Lower lobe of right lung (tissue), 2 donors: ENCODE measurements around the gene VPS26C. TPM values are rescaled to one million over a fixed set of nuclear protein-coding genes. Genes with fewer than 3 reads are reported as not detected.

Experiments used
- ATAC-seq, 2 donors: fragments of 200-7000 bp; cut with Tn5 transposase; one replicate each; pipeline ENCODE4 v1.9.1; 2020 to 2022; ENCODE audit warnings: mild to moderate bottlenecking in 2 of 2, moderate library complexity in 2 of 2
- DNase-seq: peaks from one replicate; pipeline ENCODE4 v3.0.0-alpha.2; 2020
- H3K27ac ChIP-seq: fragments of 200-600 bp; one replicate; pipeline ENCODE4 v1.8.0; 2022
- H3K27me3 ChIP-seq: fragments of 200-600 bp; one replicate; pipeline ENCODE4 v1.8.0; 2022; ENCODE audit warnings: low read depth
- H3K36me3 ChIP-seq: fragments of 200-600 bp; one replicate; pipeline ENCODE4 v1.8.0; 2022; ENCODE audit warnings: mild to moderate bottlenecking
- H3K4me1 ChIP-seq: fragments of 200-600 bp; one replicate; pipeline ENCODE4 v1.8.0; 2022
- H3K4me3 ChIP-seq: fragments of 200-600 bp; one replicate; pipeline ENCODE4 v1.8.0; 2022; ENCODE audit warnings: mild to moderate bottlenecking
- H3K9me3 ChIP-seq: fragments of 200-600 bp; one replicate; pipeline ENCODE4 v1.8.0; 2022
- CTCF ChIP-seq: fragments of 200-600 bp; IDR thresholded peaks from one replicate; pipeline ENCODE4 v1.8.0; 2022; ENCODE audit warnings: antibody characterized with exemption, mild to moderate bottlenecking
- intact Hi-C: fragments of 100-400 bp; cut with DNase I; formaldehyde crosslinking; loops from one replicate; pipeline ENCODE4 v1.11.0; 2022
- total RNA-seq: library from RNA; stranded (reverse); fragmentation: NEBNext Ultra II Directional; extraction: Animal tissue kit (Norgen Biotek cat#: 25700); gene quantifications from one replicate; pipeline ENCODE4 v1.2.1, GENCODE V29; 2021
- donor health status: DM: no; HTN: yes; CAD: no; lungs with severe emphysema.

Gene VPS26C
- total RNA-seq, 1 donor from 2014 or later: 62.2 TPM

GRCh38 chr21:37263827-37264600 lies 3.1 kb downstream of the VPS26C start:
- H3K36me3 ChIP-seq: no peaks in the 10 kb centered on the region
- intact Hi-C loops: no loop called here
- ATAC-seq: no peak
- no peak for DNase-seq
- no peak overlapping the region for H3K27ac ChIP-seq
- H3K27me3 ChIP-seq: no peaks in the 10 kb centered on the region
- TF ChIP-seq CTCF: no peak
- H3K4me1 ChIP-seq: peaks cover 38% of the 10 kb centered on the region
- H3K4me3 ChIP-seq: no peak overlapping the region
- H3K9me3 ChIP-seq: no peaks in the 10 kb centered on the region

GRCh38 chr21:37259426-37259825 lies 7.7 kb downstream of the VPS26C start:
- Histone ChIP-seq H3K4me1 (peaks cover 40% of the 10 kb centered on the region), H3K9me3 (no peaks in the 10 kb centered on the region), H3K36me3 (no peaks in the 10 kb centered on the region), H3K27me3 (no peaks in the 10 kb centered on the region), H3K4me3 (no peak overlapping the region), H3K27ac (no peak overlapping the region)
- no peak for TF ChIP-seq CTCF
- DNase-seq: no peak
- ATAC-seq: no peak
- intact Hi-C loops: no loop called here

- intact Hi-C loops: no loop called here
- Histone ChIP-seq H3K36me3 (no peaks in the 10 kb centered on the region), H3K27ac (peak overlapping the region; percentile 82), H3K4me3 (peak overlapping the region; percentile 67), H3K9me3 (no peaks in the 10 kb centered on the region), H3K4me1 (peaks cover 29% of the 10 kb centered on the region), H3K27me3 (no peaks in the 10 kb centered on the region)
- ATAC-seq (peak; percentile 77 to 85), DNase-seq (peak; percentile 65)
- no peak for TF ChIP-seq CTCF
Observed at GRCh38 chr21:37257967-37258877, 8.9 kb downstream of the VPS26C start.

- Histone ChIP-seq H3K4me3 (peak overlapping the region; percentile 67), H3K36me3 (no peaks in the 10 kb centered on the region), H3K27ac (peak overlapping the region; percentile 82), H3K27me3 (no peaks in the 10 kb centered on the region), H3K9me3 (no peaks in the 10 kb centered on the region), H3K4me1 (peaks cover 29% of the 10 kb centered on the region)
- peak; percentile 75 to 78 for ATAC-seq
- peak; percentile 56 for DNase-seq
- TF ChIP-seq CTCF: no peak
- intact Hi-C loops: no loop called here
Observed at GRCh38 chr21:37257511-37257966, 9.6 kb downstream of the VPS26C start.

GRCh38 chr21:37253991-37254390 lies 13.1 kb downstream of the VPS26C start:
- Histone ChIP-seq H3K36me3 (no peaks in the 10 kb centered on the region), H3K9me3 (no peaks in the 10 kb centered on the region), H3K4me1 (peaks cover 34% of the 10 kb centered on the region), H3K27ac (no peak overlapping the region), H3K4me3 (no peak overlapping the region), H3K27me3 (no peaks in the 10 kb centered on the region)
- intact Hi-C loops: no loop called here
- no peak for TF ChIP-seq CTCF
- DNase-seq (no peak), ATAC-seq (no peak)
